HG03095 (cell line): ENCODE data around the gene NR2F6.
"Not testable (repeated sequence)": the region's sequence is repeated elsewhere in the genome, so short reads cannot be mapped to it uniquely, and the experiment has no call there.

Experiments
- ATAC-seq: cut with Tn5 transposase; IDR thresholded peaks from one replicate; pipeline ENCODE4 v1.9.1; 2021; ENCODE audit warnings: moderate library complexity; ENCODE audit not compliant: unreplicated experiment

NR2F6 gene

GRCh38 chr19:17213334-17213733, 32.4 kb downstream of the NR2F6 start:
- no peak for ATAC-seq

GRCh38 chr19:17211547-17212446, 33.9 kb downstream of the NR2F6 start:
- ATAC-seq: no peak

GRCh38 chr19:17210296-17210695, 35.4 kb downstream of the NR2F6 start:
- no peak for ATAC-seq

- no peak for ATAC-seq
Measured at GRCh38 chr19:17209126-17210036, 36.3 kb downstream of the NR2F6 start.

GRCh38 chr19:17206736-17207581, 38.8 kb downstream of the NR2F6 start:
- no peak for ATAC-seq

- ATAC-seq: no peak
Measured at GRCh38 chr19:17205237-17206140, 40.2 kb downstream of the NR2F6 start.

GRCh38 chr19:17202713-17203112, 43.0 kb downstream of the NR2F6 start:
- no peak for ATAC-seq

GRCh38 chr19:17202249-17202648, 43.5 kb downstream of the NR2F6 start:
- ATAC-seq: no peak

- no peak for ATAC-seq
Measured at GRCh38 chr19:17200408-17201079, 45.2 kb downstream of the NR2F6 start.

GRCh38 chr19:17197666-17198065, 48.1 kb downstream of the NR2F6 start:
- ATAC-seq: no peak

GRCh38 chr19:17196610-17197009, 49.1 kb downstream of the NR2F6 start:
- ATAC-seq: no peak

- no peak for ATAC-seq
Measured at GRCh38 chr19:17195106-17195505, 50.6 kb downstream of the NR2F6 start.

GRCh38 chr19:17194608-17195007, 51.1 kb downstream of the NR2F6 start:
- ATAC-seq: no peak

- ATAC-seq: no peak
Measured at GRCh38 chr19:17192751-17193150, 53.0 kb downstream of the NR2F6 start.

GRCh38 chr19:17191736-17192135, 54.0 kb downstream of the NR2F6 start:
- not testable (repeated sequence) for ATAC-seq

- ATAC-seq: no peak
Measured at GRCh38 chr19:17185590-17185989, 60.1 kb downstream of the NR2F6 start.

GRCh38 chr19:17184371-17184841, 61.3 kb downstream of the NR2F6 start:
- ATAC-seq: no peak

GRCh38 chr19:17183858-17184321, 61.8 kb downstream of the NR2F6 start:
- no peak for ATAC-seq

- no peak for ATAC-seq
Measured at GRCh38 chr19:17183271-17183761, 62.4 kb downstream of the NR2F6 start.
